GM18870 (cell line): ENCODE measurements around the gene TCERG1L.

Source experiments
- ATAC-seq: cut with Tn5 transposase; IDR thresholded peaks from one replicate; pipeline ENCODE4 v1.9.1; 2021; ENCODE audit warnings: moderate library complexity; ENCODE audit not compliant: unreplicated experiment

The TCERG1L gene

DNA sequence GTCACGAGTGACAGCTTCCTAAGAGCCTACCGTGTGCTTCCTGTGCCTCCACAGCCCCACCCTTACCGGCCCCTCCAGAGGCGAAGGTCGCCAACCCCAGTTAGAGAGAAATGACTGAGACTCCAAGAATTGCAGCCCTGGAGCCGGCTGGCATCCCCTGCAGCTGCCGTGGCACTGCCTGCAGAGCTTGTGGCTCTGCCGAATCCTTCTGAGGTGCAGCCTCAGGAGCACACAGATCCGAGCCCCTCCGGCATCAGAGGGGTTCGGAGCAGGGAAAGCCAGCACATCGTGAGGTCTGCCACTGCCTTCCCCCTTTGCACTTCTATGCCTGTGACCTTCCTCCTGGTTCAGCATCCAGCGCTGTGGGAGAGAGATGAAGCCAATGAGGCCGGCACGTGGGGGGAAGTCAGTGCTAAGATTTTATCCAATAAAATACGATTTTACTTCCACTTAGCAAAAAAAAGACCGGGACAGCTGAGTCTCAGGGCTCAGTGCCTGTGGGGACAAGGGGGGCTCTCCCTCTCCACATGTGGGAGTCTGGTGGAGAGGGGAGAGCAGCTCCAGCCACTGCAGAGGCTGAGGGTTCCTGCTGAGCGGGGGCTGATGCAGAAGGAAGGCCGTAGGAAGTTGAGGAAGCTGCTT, 80.1 kb downstream of the TCERG1L start:
- ATAC-seq, result no peak

DNA sequence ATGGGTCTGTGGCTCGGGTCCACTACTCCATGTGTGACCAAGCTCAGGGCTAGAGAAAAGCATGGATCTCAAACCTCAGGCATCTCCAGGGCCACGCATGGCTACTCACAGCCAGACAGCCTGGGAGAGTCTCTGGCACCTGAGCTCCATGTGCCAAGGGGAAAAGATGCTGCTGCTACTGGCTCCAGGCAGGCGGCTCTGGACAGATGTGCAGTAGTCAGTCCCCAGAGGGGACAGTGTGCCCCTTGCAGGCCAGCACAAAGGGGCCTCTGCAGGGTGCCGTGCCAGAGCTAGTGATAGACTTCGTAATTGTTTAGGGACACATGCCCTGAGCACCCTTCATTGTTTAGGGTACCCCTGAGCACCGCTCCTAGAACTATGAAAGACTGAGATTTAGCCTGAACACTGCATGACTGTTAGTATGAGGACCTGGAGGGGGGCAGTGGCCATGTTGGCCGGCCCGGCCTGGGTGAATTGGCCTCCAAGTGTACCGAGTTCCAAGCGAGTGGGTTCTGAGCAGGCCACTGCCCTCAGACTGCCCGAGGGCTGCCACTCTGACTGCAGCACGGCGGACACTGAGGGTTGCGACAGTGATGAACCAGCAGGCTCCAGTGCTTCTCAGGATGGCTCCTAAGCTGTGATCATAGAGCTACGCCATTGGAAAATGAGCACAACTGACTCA, 80.7 kb downstream of the TCERG1L start:
- ATAC-seq, result no peak

DNA sequence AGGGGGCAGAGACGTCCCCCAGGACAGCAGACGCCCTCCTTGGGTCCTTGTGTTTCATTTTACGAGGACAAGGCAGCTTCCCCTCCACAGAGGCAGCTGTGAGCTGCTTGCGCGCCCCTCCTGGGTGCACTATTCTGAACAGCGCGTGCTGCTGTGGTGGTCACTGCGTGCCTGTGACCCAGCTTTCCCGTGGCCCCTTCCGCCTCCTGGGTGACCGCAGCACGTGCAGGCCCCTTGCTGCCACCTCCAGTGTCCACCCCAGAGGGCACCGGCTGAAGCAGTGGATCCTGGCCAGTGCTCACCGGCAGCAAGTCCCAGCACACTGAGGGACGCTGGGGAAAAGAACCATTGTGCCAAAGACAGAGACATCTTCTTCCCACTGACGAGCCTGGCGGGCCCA, 81.4 kb downstream of the TCERG1L start:
- no peak for ATAC-seq

GRCh38 chr10:131227163-131227740, 84.3 kb downstream of the TCERG1L start:
- ATAC-seq, result no peak

DNA sequence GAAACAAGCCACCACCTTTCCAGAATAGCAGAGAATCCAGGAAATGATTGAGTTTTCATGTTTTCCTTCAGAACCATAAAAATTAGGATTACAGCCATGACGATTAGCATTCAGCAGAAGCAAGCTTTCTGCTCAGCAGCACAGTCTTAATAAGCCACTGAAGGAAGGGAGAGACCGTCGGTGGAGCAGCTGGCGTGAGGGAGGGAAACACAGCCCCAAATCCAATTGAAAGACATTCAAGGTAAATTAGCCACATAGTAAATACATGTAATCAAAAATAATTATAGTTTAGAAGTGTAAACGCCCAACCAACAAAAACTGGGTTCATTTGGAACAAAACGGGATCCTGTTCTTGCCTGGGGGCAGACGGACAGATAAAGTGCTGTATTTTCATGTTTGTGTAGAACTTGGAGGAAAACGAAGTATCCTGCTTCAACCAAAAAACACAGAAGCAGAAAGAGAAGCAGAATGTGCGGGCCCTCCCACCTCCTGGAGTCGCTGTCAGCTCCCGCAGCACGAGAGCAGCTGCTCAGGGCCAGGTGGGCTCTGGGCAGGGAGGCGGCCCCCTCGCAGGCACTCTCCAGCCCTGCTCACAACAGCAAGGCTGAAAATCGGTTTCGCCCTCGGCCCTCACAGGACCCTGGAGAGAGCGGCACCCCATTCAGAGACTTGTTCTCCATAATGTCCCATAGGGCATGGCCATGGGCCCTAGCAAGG, 84.9 kb downstream of the TCERG1L start:
- no peak for ATAC-seq

- no peak for ATAC-seq
Measured at GRCh38 chr10:131224106-131224505, 87.4 kb downstream of the TCERG1L start.

DNA sequence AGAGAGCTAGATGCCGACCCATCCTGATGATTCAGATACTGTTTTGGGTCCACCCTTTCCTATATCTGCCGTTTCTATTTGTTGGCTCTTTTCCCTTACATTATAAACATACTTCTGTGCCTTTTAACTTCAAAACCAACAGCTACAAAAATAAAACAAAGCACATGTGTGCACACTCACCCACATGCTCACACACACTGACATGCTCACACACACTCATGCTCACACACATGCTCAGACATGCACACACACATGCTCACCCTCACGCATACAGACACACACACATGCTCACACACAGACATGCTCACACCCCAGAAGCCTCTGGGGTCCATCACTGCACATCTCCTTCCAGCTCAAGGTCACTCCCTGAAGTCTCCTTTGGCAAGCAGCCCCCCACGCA, 88.1 kb downstream of the TCERG1L start:
- ATAC-seq, result no peak

GRCh38 chr10:131222986-131223385, 88.5 kb downstream of the TCERG1L start:
- ATAC-seq, result no peak

DNA sequence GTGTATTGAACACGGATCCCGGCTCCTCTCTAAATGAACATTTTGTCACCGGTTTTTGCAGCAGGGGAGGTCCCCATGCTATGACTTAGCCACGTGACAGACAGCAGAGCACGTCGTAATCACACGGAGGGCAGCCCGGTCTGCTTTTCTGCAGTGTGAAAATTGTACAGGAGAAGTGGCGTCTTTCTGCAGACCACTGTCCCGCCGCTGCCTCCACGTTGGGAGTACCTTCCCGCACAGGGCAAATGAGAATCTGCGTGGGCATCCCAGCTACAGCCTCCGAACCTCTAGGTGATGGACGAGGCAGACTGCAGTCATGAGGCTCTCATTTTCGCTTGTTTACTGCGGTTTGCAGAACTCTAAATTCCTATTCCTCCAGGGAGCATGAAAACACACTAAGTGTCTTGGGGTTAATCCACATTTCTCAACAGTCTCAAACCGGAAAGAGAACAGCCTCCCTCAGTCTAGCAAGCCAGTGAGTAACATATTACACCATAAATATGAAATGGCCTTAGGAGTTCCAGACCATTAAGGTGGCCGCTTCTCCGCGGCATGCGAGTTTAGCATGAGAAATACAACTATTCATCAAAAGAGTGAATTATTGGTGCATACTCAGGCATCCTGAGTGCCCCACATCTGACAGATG, 89.8 kb downstream of the TCERG1L start:
- no peak for ATAC-seq

GRCh38 chr10:131220601-131221171, 90.8 kb downstream of the TCERG1L start:
- ATAC-seq, result no peak

- ATAC-seq, result no peak
Measured at GRCh38 chr10:131219955-131220489, 91.5 kb downstream of the TCERG1L start.

GRCh38 chr10:131219584-131219886, 92.0 kb downstream of the TCERG1L start:
- ATAC-seq, result no peak

- no peak for ATAC-seq
Measured at GRCh38 chr10:131218811-131219583, 92.5 kb downstream of the TCERG1L start.

DNA sequence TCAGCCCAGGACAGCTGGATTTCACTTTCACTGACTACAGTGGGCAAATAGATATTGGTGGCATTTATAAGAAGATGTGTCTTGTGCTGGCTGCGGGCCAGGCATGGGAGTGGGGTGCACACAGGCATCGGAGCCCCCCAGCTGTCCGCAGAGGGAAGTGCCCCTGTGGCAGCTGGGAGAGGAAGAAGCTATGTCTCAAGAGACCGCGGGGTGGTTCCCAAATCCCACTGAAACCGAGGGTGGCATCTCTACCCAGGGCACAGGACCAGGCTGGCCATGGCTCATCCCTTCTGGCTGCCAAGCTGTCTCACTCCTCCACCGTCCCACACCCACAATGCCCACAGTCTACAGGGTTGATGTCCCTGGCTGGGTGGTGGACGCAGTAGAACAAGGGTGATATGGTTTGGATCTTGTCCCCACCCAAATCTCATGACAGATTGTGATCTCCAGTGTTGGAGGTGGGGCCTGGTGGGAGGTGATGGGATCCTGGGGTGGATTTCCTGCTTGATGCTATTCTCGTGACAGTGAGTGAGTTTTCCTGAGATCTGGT, 94.8 kb downstream of the TCERG1L start:
- no peak for ATAC-seq

DNA sequence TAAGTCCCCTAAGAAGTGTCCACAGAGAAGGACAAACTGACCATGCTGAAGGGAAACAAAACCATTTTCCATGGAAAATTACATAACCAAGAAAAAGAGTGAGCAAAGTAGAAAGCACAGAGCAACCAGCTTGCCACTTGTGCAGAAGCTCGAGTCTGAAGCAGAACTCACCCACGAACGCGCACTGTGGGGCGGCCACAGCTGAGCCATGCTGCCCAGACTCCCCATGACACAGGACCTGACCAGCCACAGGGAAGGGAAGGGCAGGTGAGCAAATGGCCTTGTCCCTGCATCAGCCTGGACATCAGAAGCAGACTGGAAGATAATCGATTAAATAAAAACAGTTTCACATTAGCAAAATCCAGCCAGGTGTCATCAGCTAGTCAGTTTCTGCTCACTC, 95.7 kb downstream of the TCERG1L start:
- ATAC-seq, result no peak

DNA sequence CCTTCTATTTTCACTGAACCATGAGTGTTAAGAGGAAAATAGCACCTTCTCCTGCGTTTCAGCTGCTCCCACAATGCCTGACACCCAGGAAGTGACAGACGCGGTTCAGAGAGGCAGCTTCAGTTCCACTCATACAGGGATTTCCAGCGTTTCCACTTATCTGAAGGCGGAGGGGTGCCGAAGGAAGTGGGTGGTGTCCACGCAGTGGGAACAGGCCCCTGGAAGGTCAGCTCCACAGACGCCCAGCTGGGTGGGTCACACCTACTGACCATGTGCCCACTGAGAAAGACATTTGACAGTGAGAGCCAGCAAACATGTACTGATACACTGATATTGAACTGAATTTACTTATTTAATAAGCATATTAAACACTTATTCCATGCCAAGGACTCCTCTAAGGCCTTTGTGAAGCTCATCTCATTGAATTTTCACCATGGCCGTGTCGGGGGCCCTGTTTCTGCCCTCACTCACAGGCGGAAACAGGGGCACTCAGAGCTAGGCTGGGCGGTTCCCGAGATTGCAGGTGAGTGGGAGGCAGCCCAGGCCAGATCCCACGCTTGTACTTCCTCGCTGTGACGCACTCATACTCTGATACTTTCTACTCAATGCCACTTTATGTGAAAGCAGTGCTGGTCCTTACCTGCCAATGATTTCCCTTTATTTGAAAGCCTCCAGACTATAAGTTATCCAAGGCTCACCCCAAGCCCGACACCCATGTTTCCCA, 96.8 kb downstream of the TCERG1L start:
- no peak for ATAC-seq

DNA sequence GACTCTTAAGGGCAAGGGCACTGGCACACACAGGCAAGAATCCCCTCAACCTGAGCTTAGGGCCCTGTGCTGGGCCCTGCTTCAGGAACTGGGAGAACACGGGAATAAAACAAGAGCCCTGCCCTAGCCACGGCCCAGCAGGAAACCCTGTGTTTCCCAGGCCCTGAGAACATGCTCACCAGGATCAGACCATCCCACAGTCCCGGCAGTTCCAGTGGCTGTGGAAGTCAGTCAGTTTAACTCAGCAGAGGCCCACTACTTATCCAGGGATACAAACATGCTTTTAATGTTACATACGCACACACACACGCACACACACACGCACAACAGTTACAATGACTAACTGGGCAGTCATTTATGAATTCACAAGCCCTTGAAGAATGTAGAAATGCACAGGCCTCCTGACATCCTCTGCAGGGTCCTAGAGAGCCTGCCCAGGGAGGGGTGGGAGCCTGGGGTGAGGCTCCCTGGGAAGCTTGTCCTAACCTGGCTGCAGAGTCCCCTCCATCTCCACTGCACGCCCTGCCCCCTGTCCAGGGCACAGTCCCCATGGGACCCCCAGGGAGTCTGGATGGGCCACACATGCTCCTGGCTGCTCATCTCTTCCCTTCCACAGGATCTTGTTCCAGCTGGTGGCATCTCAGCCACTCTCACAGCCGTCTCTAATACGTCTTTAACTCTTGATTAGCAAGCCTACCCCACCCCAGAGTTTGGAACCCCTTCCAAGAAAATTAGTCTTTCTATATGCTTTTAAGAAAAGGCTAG, 97.6 kb downstream of the TCERG1L start:
- no peak for ATAC-seq

DNA sequence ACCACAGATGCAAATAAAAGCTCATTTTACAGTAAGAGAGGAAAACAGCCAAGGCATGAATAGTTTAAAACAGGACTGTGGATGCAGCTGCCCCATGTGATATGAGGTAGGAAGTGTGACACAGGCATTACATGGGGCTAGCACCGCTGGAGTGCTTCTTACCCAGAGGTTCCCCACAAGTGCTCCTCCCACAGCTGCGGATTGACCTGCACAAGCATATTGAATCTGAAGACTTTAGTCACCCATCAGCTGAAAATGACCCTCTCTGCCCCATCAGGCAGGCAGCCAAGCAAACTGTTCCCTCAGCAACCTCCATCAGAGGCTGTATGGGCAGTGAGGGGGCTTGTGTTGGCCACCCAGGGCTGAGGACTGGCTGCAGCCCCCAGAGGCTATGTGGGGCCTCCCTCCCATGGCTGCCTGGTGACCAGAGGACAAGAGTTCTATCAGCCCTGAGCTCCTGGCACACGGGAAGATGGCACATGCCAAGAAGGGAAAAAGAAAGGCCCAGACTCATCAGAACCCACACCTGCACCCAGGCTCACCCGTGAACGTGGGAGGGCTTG, 98.7 kb downstream of the TCERG1L start:
- ATAC-seq, result no peak
